ENCODE results near the gene PNPLA5. TPM values are rescaled to one million over a fixed set of nuclear protein-coding genes. Genes with fewer than 3 reads are reported as not detected.
"Not testable (repeated sequence)": the region's sequence is repeated elsewhere in the genome, so short reads cannot be mapped to it uniquely, and the experiment has no call there.

PNPLA5 gene
- total RNA-seq, 1 donor from 2014 or later: not detected

DNA sequence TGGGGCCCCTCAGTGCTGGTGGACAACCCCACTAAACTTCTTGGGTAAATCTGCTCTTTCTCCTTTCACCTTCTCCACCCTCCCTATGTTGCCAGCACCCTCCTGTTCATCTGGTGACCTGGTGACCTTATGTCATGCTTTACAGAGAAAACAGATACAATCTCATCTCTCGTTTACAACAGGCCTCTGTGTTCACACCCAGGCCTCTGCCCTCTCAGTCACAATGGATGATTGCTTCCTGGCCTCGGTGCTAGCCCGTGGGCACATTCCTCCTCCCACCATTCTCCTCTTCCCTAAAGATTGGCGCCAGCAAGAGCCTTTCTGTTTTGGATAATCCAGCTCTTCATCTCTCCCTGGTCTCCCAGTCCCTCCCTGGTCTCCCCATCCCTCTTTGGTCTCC lies 19.5 kb upstream of the PNPLA5 start:
- Histone ChIP-seq H3K4me1 (no peaks in the 10 kb centered on the region), H3K27me3 (no peaks in the 10 kb centered on the region), H3K36me3 (no peaks in the 10 kb centered on the region), H3K9me3 (no peaks in the 10 kb centered on the region), H3K4me3 (no peak overlapping the region), H3K27ac (no peak overlapping the region)
- intact Hi-C loops (cut with DNase I): no loop called here
- TF ChIP-seq POLR2A (IDR thresholded peaks at IDR 0.05): no peak
- TF ChIP-seq CTCF (IDR thresholded peaks at IDR 0.05): no peak
- TF ChIP-seq POLR2AphosphoS5 (IDR thresholded peaks at IDR 0.05; ENCODE audit: insufficient read depth in 1 of 2, low read depth in 1 of 2): no peak
- no peak for DNase-seq (ENCODE audit: extremely low spot score in 2 of 2)

DNA sequence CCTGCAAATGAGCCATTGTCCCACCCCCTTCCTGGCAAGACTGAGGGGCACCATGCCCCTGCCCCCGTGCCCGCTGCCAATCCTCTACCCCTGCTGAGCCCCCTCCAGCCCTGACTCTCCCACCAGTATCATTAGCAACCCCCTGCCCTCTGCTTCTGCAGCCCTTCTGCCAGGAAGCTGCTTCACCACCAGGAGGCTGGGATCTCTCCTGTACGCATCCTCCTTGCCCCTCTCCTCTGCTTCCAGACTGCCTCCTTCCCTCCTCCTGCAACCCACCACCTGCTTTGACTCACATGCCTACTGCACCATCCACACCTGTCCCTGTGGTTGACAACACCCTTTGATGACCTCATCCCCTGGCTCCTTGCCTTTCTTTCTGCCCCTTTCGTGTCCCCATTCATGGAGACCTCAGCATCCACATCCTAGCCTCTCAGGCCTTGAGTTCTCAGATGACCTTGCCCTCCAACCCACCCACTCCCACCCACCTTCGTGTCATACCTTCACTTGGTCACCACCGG lies 18.4 kb upstream of the PNPLA5 start:
- H3K9me3 ChIP-seq: no peaks in the 10 kb centered on the region
- no peak overlapping the region for H3K27ac ChIP-seq
- no peaks in the 10 kb centered on the region for H3K36me3 ChIP-seq
- H3K4me3 ChIP-seq: no peak overlapping the region
- no peaks in the 10 kb centered on the region for H3K4me1 ChIP-seq
- H3K27me3 ChIP-seq: no peaks in the 10 kb centered on the region
- intact Hi-C loops (cut with DNase I): no loop called here
- no peak for DNase-seq (ENCODE audit: extremely low spot score in 2 of 2)
- no peak for TF ChIP-seq POLR2A (IDR thresholded peaks at IDR 0.05)
- no peak for TF ChIP-seq POLR2AphosphoS5 (IDR thresholded peaks at IDR 0.05; ENCODE audit: insufficient read depth in 1 of 2, low read depth in 1 of 2)
- TF ChIP-seq CTCF (IDR thresholded peaks at IDR 0.05): no peak

GRCh38 chr22:43909708-43910107 lies 17.9 kb upstream of the PNPLA5 start:
- TF ChIP-seq POLR2A (IDR thresholded peaks at IDR 0.05): no peak
- TF ChIP-seq CTCF (IDR thresholded peaks at IDR 0.05): no peak
- no peak for TF ChIP-seq POLR2AphosphoS5 (IDR thresholded peaks at IDR 0.05; ENCODE audit: insufficient read depth in 1 of 2, low read depth in 1 of 2)
- H3K4me3 ChIP-seq: no peak overlapping the region
- no peaks in the 10 kb centered on the region for H3K36me3 ChIP-seq
- DNase-seq (ENCODE audit: extremely low spot score in 2 of 2): no peak
- H3K4me1 ChIP-seq: no peaks in the 10 kb centered on the region
- no peaks in the 10 kb centered on the region for H3K9me3 ChIP-seq
- H3K27ac ChIP-seq: no peak overlapping the region
- intact Hi-C loops (cut with DNase I): no loop called here
- H3K27me3 ChIP-seq: no peaks in the 10 kb centered on the region

DNA sequence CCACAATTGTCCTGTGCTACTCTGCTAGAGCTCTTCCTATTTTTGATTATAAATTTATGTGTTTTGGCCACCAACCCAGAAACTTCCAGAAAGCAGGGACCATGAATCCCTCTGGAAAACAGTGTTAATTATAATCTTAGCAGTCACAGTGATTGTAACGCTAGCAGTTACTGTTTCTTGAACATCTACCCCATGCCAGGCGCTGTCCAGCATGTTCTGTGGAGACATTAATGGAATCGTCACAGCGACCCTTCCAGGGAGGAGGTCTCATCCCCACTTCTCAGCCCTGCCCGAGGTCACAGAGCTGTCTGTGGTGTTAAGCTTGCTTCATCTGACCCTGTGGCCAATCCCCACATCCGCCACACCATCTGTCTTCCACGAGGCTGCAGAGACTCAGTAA lies 13.9 kb upstream of the PNPLA5 start:
- Histone ChIP-seq H3K9me3 (no peaks in the 10 kb centered on the region), H3K27me3 (no peaks in the 10 kb centered on the region), H3K36me3 (no peaks in the 10 kb centered on the region), H3K4me3 (no peak overlapping the region), H3K27ac (no peak overlapping the region), H3K4me1 (no peaks in the 10 kb centered on the region)
- no peak for TF ChIP-seq POLR2AphosphoS5 (IDR thresholded peaks at IDR 0.05; ENCODE audit: insufficient read depth in 1 of 2, low read depth in 1 of 2)
- no peak for TF ChIP-seq POLR2A (IDR thresholded peaks at IDR 0.05)
- TF ChIP-seq CTCF (IDR thresholded peaks at IDR 0.05): no peak
- intact Hi-C loops (cut with DNase I): no loop called here
- no peak for DNase-seq (ENCODE audit: extremely low spot score in 2 of 2)

- not testable (repeated sequence) for H3K27ac ChIP-seq; H3K27me3 ChIP-seq; DNase-seq (ENCODE audit: extremely low spot score in 2 of 2)
These were observed 12.6 kb upstream of the PNPLA5 start for GRCh38 chr22:43904412-43904811.

GRCh38 chr22:43903033-43903432 lies 11.2 kb upstream of the PNPLA5 start:
- H3K4me1 ChIP-seq; intact Hi-C loops (cut with DNase I); H3K27me3 ChIP-seq; H3K27ac ChIP-seq; H3K4me3 ChIP-seq; H3K9me3 ChIP-seq; DNase-seq (ENCODE audit: extremely low spot score in 2 of 2); H3K36me3 ChIP-seq: not testable (repeated sequence)

More at GRCh38 chr22:43904412-43904811, 12.6 kb upstream of the PNPLA5 start:
- H3K9me3 ChIP-seq; H3K4me1 ChIP-seq; H3K36me3 ChIP-seq; H3K4me3 ChIP-seq; intact Hi-C loops (cut with DNase I): not testable (repeated sequence)

Data from vagina (tissue), 2 donors.